ENCODE data around the gene NR2F6. TPM values are rescaled to one million over a fixed set of nuclear protein-coding genes. Genes with fewer than 3 reads are reported as not detected.

Gene NR2F6
- total RNA-seq, 1 experiment from 2014 or later = 90.8 TPM

DNA sequence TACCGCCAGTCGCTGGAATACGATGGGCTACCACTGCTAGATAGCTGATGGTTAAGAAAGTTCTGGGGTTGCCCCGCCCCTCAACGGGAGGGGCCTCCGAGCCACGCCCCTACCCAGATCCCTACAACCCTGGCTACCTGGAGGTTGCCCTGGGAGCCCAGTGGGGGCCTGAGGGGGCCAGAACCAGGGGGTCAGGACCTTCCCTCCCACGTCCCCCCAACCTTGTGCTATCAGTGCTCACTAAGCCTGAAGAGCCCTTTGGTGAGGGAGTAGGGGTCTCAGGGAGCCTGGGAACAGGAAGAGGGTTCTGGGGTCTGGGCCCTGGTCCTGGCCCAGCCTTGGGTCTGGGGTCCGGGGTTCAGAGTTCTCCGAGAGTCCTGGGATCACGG is 10.8 kb downstream of the NR2F6 start:
- Histone ChIP-seq H3F3A (ENCODE audit: insufficient read depth, low read depth) (peaks cover 74% of the 10 kb centered on the region), H3K9me3 (ENCODE audit: insufficient read depth, low read depth) (no peaks in the 10 kb centered on the region), H3K27ac (no peak overlapping the region), H2AFZ (no peak overlapping the region), H4K20me1 (ENCODE audit: insufficient read depth) (peaks cover 61% of the 10 kb centered on the region), H3K9me2 (ENCODE audit: insufficient read depth) (no peaks in the 10 kb centered on the region), H3K4me1 (replicated peaks; ENCODE audit: insufficient read depth) (0 out of 2 replicates have a peak, but pooled peaks cover 3% of the 10 kb centered on the region), H3K79me2 (ENCODE audit: low read depth) (peaks cover 56% of the 10 kb centered on the region), H3K4me2 (peak overlapping the region; percentile 58), H3K36me3 (ENCODE audit: low read depth) (peaks cover 26% of the 10 kb centered on the region), H3K4me3 (peak overlapping the region; percentile 40; the same call in 1 of the 2 replicates), H3K27me3 (ENCODE audit: insufficient read depth, low read depth) (no peaks in the 10 kb centered on the region)
- peak; percentile 31 to 39 for DNase-seq
- intact Hi-C loops (cut with micrococcal nuclease; ENCODE audit: unreplicated experiment) = no loop called here
- TF ChIP-seq, protein P1, sequence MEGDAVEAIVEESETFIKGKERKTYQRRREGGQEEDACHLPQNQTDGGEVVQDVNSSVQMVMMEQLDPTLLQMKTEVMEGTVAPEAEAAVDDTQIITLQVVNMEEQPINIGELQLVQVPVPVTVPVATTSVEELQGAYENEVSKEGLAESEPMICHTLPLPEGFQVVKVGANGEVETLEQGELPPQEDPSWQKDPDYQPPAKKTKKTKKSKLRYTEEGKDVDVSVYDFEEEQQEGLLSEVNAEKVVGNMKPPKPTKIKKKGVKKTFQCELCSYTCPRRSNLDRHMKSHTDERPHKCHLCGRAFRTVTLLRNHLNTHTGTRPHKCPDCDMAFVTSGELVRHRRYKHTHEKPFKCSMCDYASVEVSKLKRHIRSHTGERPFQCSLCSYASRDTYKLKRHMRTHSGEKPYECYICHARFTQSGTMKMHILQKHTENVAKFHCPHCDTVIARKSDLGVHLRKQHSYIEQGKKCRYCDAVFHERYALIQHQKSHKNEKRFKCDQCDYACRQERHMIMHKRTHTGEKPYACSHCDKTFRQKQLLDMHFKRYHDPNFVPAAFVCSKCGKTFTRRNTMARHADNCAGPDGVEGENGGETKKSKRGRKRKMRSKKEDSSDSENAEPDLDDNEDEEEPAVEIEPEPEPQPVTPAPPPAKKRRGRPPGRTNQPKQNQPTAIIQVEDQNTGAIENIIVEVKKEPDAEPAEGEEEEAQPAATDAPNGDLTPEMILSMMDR (conservative IDR thresholded peaks at IDR 0.05) = no peak
- TF ChIP-seq EZH2 (IDR thresholded peaks at IDR 0.05; ENCODE audit: low read depth) = no peak
- no TSS peak for BruUV-seq (replicated peaks)
- CTCF ChIA-PET = interaction anchor here (0.6 kb wide), 1 partner anchor 116 kb away, joined by 3 read pairs; no protein-coding TSS in a partner anchor
- POLR2A ChIA-PET (ENCODE audit: unreplicated experiment) = interaction anchor here (0.6 to 0.7 kb wide), 2 partner anchors 19 to 339 kb away, joined by 5 to 22 read pairs; no protein-coding TSS in a partner anchor

DNA sequence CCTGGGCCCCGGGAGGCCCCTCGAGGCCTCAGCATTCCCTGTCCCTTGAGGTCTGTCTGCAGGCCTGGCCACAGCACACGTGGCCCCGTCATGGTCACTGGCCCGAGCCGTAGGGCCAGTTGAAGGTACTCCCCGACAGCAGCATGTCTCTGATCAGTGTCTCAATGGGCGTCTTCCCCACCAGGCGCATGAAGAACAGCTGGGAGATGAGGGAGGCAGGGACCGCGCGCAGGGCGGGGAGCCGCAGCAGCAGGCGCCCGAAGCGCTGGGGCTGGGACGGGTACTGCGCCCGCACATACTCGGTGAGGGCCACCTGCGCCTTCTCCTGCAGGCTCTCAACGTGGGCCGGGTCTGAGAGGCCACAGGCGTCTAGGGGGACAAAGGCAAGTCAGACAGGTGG is 13.5 kb downstream of the NR2F6 start:
- Histone ChIP-seq H3F3A (ENCODE audit: insufficient read depth, low read depth) (peaks cover 77% of the 10 kb centered on the region), H3K79me2 (ENCODE audit: low read depth) (peaks cover 30% of the 10 kb centered on the region), H3K4me2 (no peak overlapping the region), H3K4me1 (replicated peaks; ENCODE audit: insufficient read depth) (no peaks in the 10 kb centered on the region), H3K36me3 (ENCODE audit: low read depth) (peaks cover 14% of the 10 kb centered on the region), H3K9me2 (ENCODE audit: insufficient read depth) (no peaks in the 10 kb centered on the region), H3K4me3 (no peak overlapping the region), H3K27ac (no peak overlapping the region), H4K20me1 (ENCODE audit: insufficient read depth) (peaks cover 53% of the 10 kb centered on the region), H2AFZ (no peak overlapping the region), H3K27me3 (ENCODE audit: insufficient read depth, low read depth) (no peaks in the 10 kb centered on the region), H3K9me3 (ENCODE audit: insufficient read depth, low read depth) (no peaks in the 10 kb centered on the region)
- ChIA-PET CTCF (no interaction called here), POLR2A (ENCODE audit: unreplicated experiment) (no interaction called here)
- intact Hi-C loops (cut with micrococcal nuclease; ENCODE audit: unreplicated experiment) = no loop called here
- no peak for TF ChIP-seq EZH2 (IDR thresholded peaks at IDR 0.05; ENCODE audit: low read depth)
- TF ChIP-seq, protein P1 (conservative IDR thresholded peaks at IDR 0.05) = no peak
- DNase-seq = peak in 1 of 2 experiments; percentile 23
- BruUV-seq (replicated peaks) = no TSS peak

DNA sequence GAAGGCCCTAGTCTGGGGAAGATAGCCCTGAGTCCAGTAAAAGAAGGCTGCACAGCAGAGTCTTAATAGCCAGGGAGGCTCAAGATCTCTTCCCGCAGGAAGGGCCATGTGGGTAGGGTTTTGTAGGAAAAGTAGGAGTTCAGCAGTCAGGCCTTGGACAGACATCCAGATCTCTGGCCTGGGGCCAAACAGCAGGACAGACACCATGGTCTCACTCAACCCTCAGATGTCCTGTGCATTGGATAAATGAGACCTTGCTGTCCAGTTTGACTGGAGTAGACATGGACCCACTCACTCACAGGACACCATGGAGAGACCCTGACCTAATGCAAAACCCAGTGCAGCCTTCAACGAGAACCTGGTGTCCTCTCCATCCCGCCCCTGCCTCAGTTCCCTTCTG is 15.8 kb downstream of the NR2F6 start:
- POLR2A ChIA-PET (ENCODE audit: unreplicated experiment) = no interaction called here
- Histone ChIP-seq H3K27ac (no peak overlapping the region), H3K4me2 (no peak overlapping the region), H3K36me3 (ENCODE audit: low read depth) (peaks cover 14% of the 10 kb centered on the region), H3F3A (ENCODE audit: insufficient read depth, low read depth) (peaks cover 76% of the 10 kb centered on the region), H3K9me3 (ENCODE audit: insufficient read depth, low read depth) (no peaks in the 10 kb centered on the region), H3K9me2 (ENCODE audit: insufficient read depth) (no peaks in the 10 kb centered on the region), H3K4me1 (replicated peaks; ENCODE audit: insufficient read depth) (no peaks in the 10 kb centered on the region; the same call in 1 of the 2 replicates), H3K79me2 (ENCODE audit: low read depth) (peaks cover 23% of the 10 kb centered on the region), H3K27me3 (ENCODE audit: insufficient read depth, low read depth) (no peaks in the 10 kb centered on the region), H2AFZ (no peak overlapping the region), H3K4me3 (no peak overlapping the region), H4K20me1 (ENCODE audit: insufficient read depth) (peaks cover 41% of the 10 kb centered on the region)
- no TSS peak for BruUV-seq (replicated peaks)
- CTCF ChIA-PET = no interaction called here
- TF ChIP-seq, protein P1 (conservative IDR thresholded peaks at IDR 0.05) = no peak
- no peak for DNase-seq
- intact Hi-C loops (cut with micrococcal nuclease; ENCODE audit: unreplicated experiment) = loop anchor here (5.0 kb wide), 2 partner anchors 32 to 153 kb away; partner anchors contain the start of genes HAUS8, MYO9B and USHBP1
